Heart left ventricle (tissue), 16 donors: ENCODE results near the gene MRPL27. TPM values are rescaled to one million over a fixed set of nuclear protein-coding genes. Genes with fewer than 3 reads are reported as not detected.

Experiments used
- ATAC-seq, 4 donors: fragments of 200-7000 bp; cut with Tn5 transposase; one replicate each; pipeline ENCODE4 v1.9.1; 2020 to 2022; ENCODE audit warnings: moderate library complexity in 4 of 4, mild to moderate bottlenecking in 3 of 4, moderate number of reproducible peaks in 1 of 4
- DNase-seq, 5 donors: peaks; one replicate each; pipeline ENCODE4 v3.0.0-alpha.2; 2020
- H3K27ac ChIP-seq, 12 donors: fragments of 200-600 bp; sonication (generic) in 4 of 12; one replicate each; pipeline versions ENCODE4 v1.5.0 to v1.8.0; 2016 to 2022; ENCODE audit warnings: mild to moderate bottlenecking in 2 of 12
- H3K27me3 ChIP-seq, 9 donors: fragments of 200-600 bp; sonication (generic) in 2 of 9; one replicate each; pipeline versions ENCODE4 v1.5.1 to v1.8.0; 2016 to 2022; ENCODE audit warnings: mild to moderate bottlenecking in 3 of 9
- H3K36me3 ChIP-seq, 9 donors: fragments of 200-600 bp; sonication (generic) in 2 of 9; one replicate each; pipeline versions ENCODE4 v1.5.0 to v1.8.0; 2018 to 2022; ENCODE audit warnings: mild to moderate bottlenecking in 2 of 9
- H3K4me1 ChIP-seq, 12 donors: fragments of 200-600 bp; sonication (generic) in 4 of 12; one replicate each; pipeline versions ENCODE4 v1.5.0 to v1.8.0; 2016 to 2022; ENCODE audit warnings: mild to moderate bottlenecking in 3 of 12
- H3K4me3 ChIP-seq, 12 donors: fragments of 200-600 bp; sonication (generic) in 4 of 12; one replicate each; pipeline versions ENCODE4 v1.5.0 to v1.8.0; 2017 to 2022; ENCODE audit warnings: mild to moderate bottlenecking in 9 of 12, moderate library complexity in 4 of 12
- H3K9me3 ChIP-seq, 12 donors: fragments of 200-600 bp; sonication (generic) in 4 of 12; one replicate each; pipeline versions ENCODE4 v1.5.0 to v1.8.0; 2016 to 2022; ENCODE audit warnings: mild to moderate bottlenecking in 1 of 12
- CTCF ChIP-seq, 12 donors: fragments of 200-600 bp; sonication (generic) in 4 of 12; IDR thresholded peaks; one replicate each; pipeline versions ENCODE4 v1.5.0 to v1.8.0; 2018 to 2022; ENCODE audit warnings: antibody characterized with exemption in 12 of 12, mild to moderate bottlenecking in 5 of 12
- POLR2A ChIP-seq, 2 donors: fragments of 450-650 bp; IDR thresholded peaks; one replicate each; pipeline ENCODE4 v1.6.1; 2017; ENCODE audit warnings: antibody characterized with exemption in 2 of 2, mild to moderate bottlenecking in 2 of 2, moderate library complexity in 2 of 2
- WGBS, 4 donors: extraction: QIAGEN DNeasy Blood & Tissue Kit in 2 of 4; methylation state at CpG; one replicate each; pipeline versions ENCODE4 v1.1.5 to v1.1.7; 2013 to 2018; 5-methylcytosine and 5-hydroxymethylcytosine counted together
- intact Hi-C, 10 donors: fragments of 100-400 bp; cut with DNase I; formaldehyde crosslinking; loops; one replicate each; pipeline versions ENCODE4 v1.11.1 to v1.14.2; 2022
- polyA plus RNA-seq, 2 donors: library from polyadenylated mRNA; stranded (reverse); fragments of 200-250 nt; gene quantifications; one replicate each; pipeline ENCODE4 v1.2.3, GENCODE V29; 2013
- total RNA-seq, 9 donors: library from RNA; depleted of rRNA in 2 of 9; stranded (reverse); fragments of >200 nt in 2 of 9; fragmentation: NEBNext Ultra II Directional in 3 of 9; extraction: Animal tissue kit (Norgen Biotek cat#: 25700) in 3 of 9; gene quantifications; one replicate each; pipeline versions ENCODE4 v1.1.0 to v1.2.4, GENCODE V29; 2016 to 2023
- donor health status: ischemic (EF 13 %, LVEDD 7.1; RV severe dilation, severe dysfunction).
- donor health status: healthy with polysubstance abuse.
- donor health status: DM: no; HTN: yes; CAD: no.
- donor health status: DM: no; HTN: no; CAD: no.
- donor health status: ischemic (EF 25% LVEDD 6.9; RV normal size, moderate dysfunction).
- donor health status: ischemic (EF 25% LVEDD 5.7; RV mildly dilated, moderate dysfunction).
- donor health status: healthy.
- donor health status: DM: yes; HTN: yes; CAD: no.
- donor health status: ischemic (EF 35%, LVEDD 5.7; RV mildly dilated, moderate dysfunction).
- donor health status: nonischemic (EF 11% LVEDD 7.7; RV severe dilation, severe dysfunction).
- donor health status: DM: yes; HTN: yes; CAD: no.
- donor health status: PGD.
- donor health status: ischemic (EF 29% LVEDD 5.4; RV normal size, mild dysfunction).
- donor health status: nonischemic (EF 23%, LVEDD 6.1; RV moderate dilation, normal function).

Gene MRPL27
- total and polyA plus RNA-seq, 11 donors, result 52.9 to 243 (median 74.5) TPM

DNA sequence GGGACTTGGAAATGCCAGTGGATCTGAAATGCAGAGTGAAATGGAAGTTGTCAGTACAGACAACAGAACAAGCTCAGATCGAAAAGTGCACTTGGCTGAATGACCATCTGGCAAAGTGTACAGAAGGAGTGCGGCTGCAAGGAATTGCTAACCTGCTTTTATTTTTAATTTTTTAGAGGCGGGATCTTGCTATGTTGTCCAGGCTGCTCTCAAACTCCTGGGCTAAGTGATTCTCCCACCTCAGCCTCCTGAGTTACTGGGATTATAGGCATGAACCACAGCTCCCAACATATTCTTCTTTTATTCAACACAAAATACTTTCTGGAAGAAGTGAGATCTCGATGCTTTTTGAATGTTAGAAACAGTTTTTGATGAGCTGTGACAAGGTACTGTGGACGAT, 20.7 kb upstream of the MRPL27 start:
- H3K27ac ChIP-seq, result no peak overlapping the region
- no peaks in the 10 kb centered on the region for H3K27me3 ChIP-seq
- no peak for TF ChIP-seq CTCF (IDR thresholded peaks at IDR 0.05)
- TF ChIP-seq POLR2A (IDR thresholded peaks at IDR 0.05), result no peak
- DNase-seq (no peak), ATAC-seq (no peak)
- H3K4me3 ChIP-seq, result no peak overlapping the region
- H3K4me1 ChIP-seq, result peaks cover 0 to 29% (median 20%) of the 10 kb centered on the region in 12 donors
- WGBS, 4 donors, result 85 to 96% (median 94%) methylated on average over 5 of the region's 5 CpGs
- no peaks in the 10 kb centered on the region for H3K9me3 ChIP-seq
- intact Hi-C loops, result no loop called here
- peaks cover 0 to 68% (median 60%) of the 10 kb centered on the region in 9 donors for H3K36me3 ChIP-seq

- H3K27me3 ChIP-seq, result no peaks in the 10 kb centered on the region
- H3K36me3 ChIP-seq, result peaks cover 0 to 78% (median 71%) of the 10 kb centered on the region in 9 donors
- TF ChIP-seq POLR2A (IDR thresholded peaks at IDR 0.05) (no peak), CTCF (IDR thresholded peaks at IDR 0.05) (no peak)
- 86 to 94% (median 90%) methylated on average over 5 to 6 of the region's 6 CpGs for WGBS, 4 donors
- no peak overlapping the region for H3K4me3 ChIP-seq
- DNase-seq (no peak), ATAC-seq (no peak)
- H3K9me3 ChIP-seq, result no peaks in the 10 kb centered on the region
- peaks cover 0 to 26% (median 20%) of the 10 kb centered on the region in 12 donors for H3K4me1 ChIP-seq
- intact Hi-C loops, result no loop called here
- no peak overlapping the region for H3K27ac ChIP-seq
Observed at GRCh38 chr17:50392621-50393020, 19.6 kb upstream of the MRPL27 start.

GRCh38 chr17:50389534-50389933, 16.6 kb upstream of the MRPL27 start:
- H3K9me3 ChIP-seq, result no peaks in the 10 kb centered on the region
- ATAC-seq, result no peak

GRCh38 chr17:50388728-50389127, 15.7 kb upstream of the MRPL27 start:
- ATAC-seq, result no peak
- intact Hi-C loops, result no loop called here
- no peak for DNase-seq
- WGBS, 4 donors, result 94 to 98% (median 97%) methylated on average over 3 of the region's 3 CpGs
- Histone ChIP-seq H3K9me3 (no peaks in the 10 kb centered on the region), H3K27ac (no peak overlapping the region), H3K36me3 (peaks cover 3 to 100% (median 99%) of the 10 kb centered on the region in 9 donors), H3K4me1 (no peaks in the 10 kb centered on the region), H3K4me3 (no peak overlapping the region), H3K27me3 (no peaks in the 10 kb centered on the region)
- TF ChIP-seq POLR2A (IDR thresholded peaks at IDR 0.05) (no peak), CTCF (IDR thresholded peaks at IDR 0.05) (no peak)

More at GRCh38 chr17:50389534-50389933, 16.6 kb upstream of the MRPL27 start:
- intact Hi-C loops, result no loop called here
- 97 to 98% (median 98%) methylated on average over 6 of the region's 6 CpGs for WGBS, 4 donors
- Histone ChIP-seq H3K27me3 (no peaks in the 10 kb centered on the region), H3K36me3 (peaks cover 0 to 100% (median 99%) of the 10 kb centered on the region in 9 donors), H3K27ac (no peak overlapping the region), H3K4me3 (no peak overlapping the region), H3K4me1 (peaks cover 0 to 2% (median 0%) of the 10 kb centered on the region in 12 donors)
- TF ChIP-seq CTCF (IDR thresholded peaks at IDR 0.05), result no peak
- no peak for TF ChIP-seq POLR2A (IDR thresholded peaks at IDR 0.05)
- no peak for DNase-seq
